Measurements from ENCODE around the gene CETP. TPM values are rescaled to one million over a fixed set of nuclear protein-coding genes. Genes with fewer than 3 reads are reported as not detected.

The CETP gene
- total and polyA plus RNA-seq, 2 of the 8 experiments (the other 6 are each of a cell fraction or from before 2014, with no cell fraction given), result not detected

DNA sequence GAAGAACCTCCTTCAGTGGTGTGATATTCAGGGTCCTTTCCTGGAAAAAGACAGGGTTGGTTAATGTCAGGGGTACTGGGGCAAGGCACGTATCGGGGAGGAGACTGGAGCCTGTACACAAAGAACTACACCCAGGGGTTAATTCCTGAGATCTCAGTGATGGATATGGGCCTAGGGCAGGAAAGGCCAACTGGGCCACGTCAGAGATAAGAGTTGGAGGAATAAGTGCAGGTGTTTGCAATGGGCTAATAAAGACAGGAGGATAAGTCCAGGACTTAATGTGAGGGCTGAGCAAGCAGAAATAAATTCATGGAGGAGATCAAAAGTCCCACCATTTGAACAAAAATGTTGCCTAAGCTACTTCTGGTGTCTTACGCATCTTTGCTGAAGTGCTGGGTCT, 40.2 kb upstream of the CETP start (continued):
- TF ChIP-seq RNF2 (IDR thresholded peaks at IDR 0.05; ENCODE audit: borderline replicate concordance, low read depth, low read length, missing control alignments, poor library complexity, severe bottlenecking) (no peak), KDM1A (IDR thresholded peaks at IDR 0.05; ENCODE audit: borderline replicate concordance, low read length) (no peak)
- TF ChIP-seq, protein P1, sequence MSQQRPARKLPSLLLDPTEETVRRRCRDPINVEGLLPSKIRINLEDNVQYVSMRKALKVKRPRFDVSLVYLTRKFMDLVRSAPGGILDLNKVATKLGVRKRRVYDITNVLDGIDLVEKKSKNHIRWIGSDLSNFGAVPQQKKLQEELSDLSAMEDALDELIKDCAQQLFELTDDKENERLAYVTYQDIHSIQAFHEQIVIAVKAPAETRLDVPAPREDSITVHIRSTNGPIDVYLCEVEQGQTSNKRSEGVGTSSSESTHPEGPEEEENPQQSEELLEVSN (IDR thresholded peaks at IDR 0.05), result no peak
